NCI-H2227 (cell line): Measurements from ENCODE around the gene CIAO1.
A peak's percentile ranks its signal among the peaks of the same experiment; 100 is the strongest.
"Not testable (repeated sequence)": the region's sequence is repeated elsewhere in the genome, so short reads cannot be mapped to it uniquely, and the experiment has no call there.

Source experiments
- DNase-seq: peaks from one replicate; lab custom pipeline; 2025; ENCODE audit not compliant: unreplicated experiment; lab: John Stamatoyannopoulos, UW

Gene CIAO1

DNA sequence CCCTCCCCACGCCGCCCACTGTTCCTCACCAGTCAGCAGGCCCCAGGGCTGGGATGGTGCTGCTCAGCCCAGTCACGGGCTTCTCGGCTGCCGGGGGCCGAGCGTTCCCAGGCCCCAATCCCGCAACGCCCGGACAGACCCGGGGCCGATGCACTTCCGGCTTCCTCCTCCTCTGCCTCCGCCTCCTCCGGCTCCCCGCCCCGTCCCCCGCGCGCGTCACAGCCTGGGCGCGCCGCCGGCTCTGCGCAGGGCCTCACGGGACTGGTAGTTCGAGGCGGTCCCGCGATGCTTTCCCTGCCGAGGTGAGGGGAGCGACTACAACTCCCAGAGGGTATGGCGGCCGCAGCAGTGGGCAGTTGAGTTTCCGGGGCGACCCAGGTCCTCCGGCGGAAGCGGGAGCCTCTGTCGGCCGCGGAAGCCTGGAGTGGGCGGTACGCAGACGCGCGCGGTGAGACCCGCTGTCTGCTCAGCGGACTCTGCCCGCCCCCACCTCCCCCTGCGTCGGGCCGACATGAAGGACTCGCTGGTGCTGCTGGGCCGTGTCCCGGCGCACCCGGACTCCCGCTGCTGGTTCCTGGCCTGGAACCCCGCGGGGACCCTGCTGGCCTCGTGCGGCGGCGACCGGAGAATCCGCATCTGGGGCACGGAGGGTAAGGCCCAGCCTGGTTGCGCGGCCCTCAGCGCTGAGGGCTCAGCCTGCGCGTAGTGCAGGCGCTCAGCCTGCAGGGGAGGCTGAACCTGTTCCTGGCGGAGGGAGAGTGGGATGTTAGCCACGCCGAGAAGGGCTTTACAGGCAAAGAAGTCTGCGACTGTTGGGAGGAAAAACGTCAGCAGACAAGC lies at the start of gene CIAO1, which contains the start of gene TMEM127:
Gene CIAO1 (plus strand): TSS at position 386 of the 840 bp plus-strand sequence. CDS start 126 bp downstream, at position 512.
Gene TMEM127 (minus strand): TSS at position 158 of the 840 bp plus-strand sequence. CDS start 616 bp downstream, outside the sequence.
- peak; percentile 99 for DNase-seq

DNA sequence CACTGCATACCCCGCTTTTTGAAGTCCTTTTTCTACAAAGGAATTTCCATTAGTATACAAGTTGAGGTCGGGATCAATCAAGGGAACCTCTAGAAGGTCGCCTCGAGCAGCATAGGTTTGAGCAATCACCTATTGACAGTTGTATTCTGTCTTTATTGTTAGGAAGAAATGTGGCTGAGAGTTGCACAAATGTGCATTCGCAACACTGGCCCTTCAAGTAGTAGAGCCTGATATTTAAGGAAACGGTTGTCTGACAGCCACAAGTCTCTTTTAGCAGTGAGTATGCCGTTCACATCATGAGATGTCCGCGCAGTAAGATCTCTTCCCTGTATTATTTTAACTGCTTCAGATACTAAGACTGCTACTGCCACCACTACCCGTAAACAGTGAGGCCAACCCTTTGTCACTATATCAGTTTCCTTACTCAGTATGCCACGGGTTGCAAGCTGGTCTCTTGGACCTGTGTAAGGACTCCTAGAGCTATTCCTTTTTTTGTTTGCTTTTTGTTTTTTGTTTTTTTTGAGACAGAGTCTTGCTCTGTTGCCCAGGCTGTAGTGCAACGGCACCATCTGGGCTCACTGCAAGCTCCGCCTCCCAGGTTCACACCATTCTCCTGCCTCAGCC lies 47.4 kb upstream of the CIAO1 start:
- no peak for DNase-seq

DNA sequence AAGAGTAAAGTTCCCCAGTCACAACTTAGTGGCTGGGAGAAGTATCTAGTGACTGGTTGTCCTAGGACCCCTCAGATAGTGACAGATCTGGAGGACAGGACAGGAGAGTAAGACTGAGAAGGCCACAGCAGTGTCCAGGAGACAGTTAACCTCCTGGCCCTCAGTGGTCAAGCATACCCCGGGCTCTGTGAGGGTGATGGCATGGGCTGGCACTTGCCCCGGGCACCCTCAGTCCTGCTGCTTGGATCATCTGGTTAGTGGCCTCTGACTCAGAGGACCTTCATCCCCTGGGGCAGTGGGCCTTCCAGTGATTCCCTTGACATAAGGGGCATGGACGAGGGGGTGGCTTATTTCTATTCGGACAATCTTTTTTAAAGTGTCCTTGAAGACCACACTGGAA lies 46.1 kb upstream of the CIAO1 start:
- not testable (repeated sequence) for DNase-seq

DNA sequence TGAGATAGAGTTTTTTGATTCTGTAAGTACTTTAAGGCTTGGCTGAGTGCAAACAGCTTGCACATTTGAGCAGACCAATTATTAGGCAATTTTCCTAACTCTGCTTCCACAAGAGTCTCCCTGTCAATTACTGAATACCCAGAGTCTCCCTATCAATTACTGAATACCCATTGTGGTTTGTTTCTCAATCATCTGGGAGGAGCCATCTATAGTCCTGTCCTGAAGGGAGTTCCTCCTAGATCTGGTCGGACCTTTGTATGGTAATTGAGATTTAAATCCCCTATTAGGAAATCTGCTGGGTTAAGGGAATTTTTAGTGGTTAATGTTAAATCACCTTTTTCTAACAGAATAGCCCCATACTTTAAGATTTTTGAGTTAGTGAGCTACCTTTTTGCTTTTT lies 44.9 kb upstream of the CIAO1 start:
- not testable (repeated sequence) for DNase-seq

DNA sequence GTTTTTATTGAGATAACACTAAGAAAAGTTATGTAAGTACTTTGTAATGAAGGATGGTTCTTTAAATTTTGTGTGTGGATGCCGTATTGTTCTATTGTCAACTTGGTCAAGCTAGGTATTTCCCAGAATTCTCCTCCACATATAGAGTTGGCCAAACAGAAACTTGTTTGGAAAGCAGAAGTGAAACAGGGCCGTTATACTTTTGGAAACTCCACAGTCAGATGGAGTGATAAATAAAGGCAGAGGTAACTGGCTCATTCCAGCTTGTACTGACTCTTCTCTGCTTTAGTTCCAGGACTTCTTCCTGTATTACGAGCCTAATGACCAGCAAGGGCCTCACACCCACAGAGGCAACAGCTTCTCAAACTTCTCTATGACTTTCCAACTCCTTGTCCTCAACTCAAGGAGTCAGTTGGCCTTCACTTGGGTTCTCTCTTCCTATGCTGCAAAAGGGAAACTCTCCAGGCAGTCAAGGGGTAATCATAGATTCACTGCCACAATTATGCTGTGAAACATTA lies 41.0 kb upstream of the CIAO1 start:
- no peak for DNase-seq

DNA sequence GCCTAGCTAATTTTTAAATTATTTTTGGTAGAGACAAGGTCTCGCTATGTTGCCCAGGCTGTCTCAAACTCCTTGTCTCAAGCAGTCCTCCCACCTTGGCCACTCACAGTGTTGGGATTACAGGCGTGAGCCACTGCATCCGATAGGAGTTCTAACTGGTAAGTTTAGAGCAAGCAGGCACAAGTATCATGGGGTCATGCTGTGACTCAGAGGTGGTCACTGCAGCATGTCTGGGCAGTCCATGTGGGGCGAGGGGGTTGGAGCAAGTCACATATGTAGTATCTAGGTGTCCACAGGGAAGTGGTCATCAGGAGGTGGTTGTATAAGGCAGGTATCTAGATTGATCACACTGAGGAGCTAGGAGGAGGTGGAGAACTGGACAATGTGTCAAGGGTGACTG lies 34.7 kb upstream of the CIAO1 start:
- DNase-seq = no peak

DNA sequence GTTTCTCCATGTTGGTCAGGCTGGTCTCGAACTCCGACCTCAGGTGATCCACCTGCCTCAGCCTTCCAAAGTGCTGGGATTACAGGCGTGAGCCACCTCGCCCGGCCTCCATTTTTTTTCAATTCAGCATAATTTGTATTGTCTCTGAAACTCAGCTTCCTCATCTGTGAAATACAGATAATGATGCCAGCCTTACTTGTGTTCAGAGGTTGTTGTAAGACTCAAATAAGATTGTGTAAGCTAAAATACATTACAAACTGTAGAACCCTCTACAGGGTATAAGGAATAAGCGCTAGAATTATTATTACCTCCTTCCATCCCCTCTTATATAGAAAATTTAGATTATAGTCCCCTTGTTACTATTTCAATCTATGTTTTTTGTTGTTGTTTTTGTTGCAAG lies 32.6 kb upstream of the CIAO1 start:
- no peak for DNase-seq

DNA sequence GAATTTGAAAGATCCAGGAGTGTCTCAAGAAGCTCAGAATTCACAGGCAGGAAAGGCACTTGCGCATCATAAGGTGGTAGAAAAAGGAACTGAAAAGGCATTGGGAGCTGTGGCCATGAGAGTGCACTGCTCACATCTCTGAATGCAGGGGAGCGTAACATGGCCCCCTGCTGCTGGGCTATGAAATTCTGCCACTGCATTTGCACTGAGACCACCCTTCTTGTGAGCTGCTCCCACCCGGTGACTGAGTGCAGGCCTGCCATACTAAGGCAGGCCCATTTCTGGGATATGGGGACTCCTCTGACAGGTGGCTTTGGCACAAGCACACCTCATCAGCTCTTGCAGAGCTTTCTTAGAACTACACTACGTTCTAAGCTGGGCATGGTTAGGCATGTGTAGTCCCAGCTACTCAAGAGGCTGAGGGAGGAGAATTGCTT lies 32.1 kb upstream of the CIAO1 start:
- DNase-seq = no peak

DNA sequence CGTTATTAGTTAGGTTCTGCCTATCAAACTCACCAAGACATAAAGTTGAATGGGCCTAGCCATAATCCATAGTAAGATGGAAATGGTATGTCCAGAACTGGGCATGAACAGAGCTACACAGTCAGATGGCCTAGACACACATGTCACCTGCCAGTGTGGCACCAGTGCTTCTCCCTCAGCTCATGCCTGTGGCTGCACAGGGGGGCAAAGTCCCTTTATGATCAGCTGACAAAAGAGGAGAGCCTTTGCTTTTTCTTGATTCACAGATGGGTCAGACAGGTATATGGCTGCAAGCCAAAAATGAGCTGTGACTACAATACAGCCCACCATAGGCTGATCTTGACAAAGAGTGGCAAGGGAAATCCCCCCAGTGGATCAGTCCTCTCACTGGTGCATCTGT lies 29.1 kb upstream of the CIAO1 start:
- DNase-seq = no peak

DNA sequence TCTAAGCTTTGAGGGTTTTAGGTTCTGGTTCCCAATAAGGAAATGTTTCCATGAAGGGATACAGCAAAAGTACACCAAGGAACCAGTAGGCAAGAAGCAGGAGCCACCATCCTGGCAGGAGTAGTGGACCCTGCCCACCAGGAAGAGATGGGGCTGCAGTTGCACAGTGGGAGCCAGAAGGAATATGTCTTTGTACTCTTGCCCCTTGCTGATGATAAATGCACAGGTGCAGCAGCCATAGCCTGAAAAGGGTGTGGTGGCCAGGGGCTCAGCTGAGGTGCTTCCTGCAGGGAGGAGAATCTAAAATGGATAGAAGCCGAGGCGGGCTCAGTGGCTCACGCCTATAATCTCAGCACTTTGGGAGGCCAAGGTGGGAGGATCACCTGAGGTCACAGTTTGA lies 27.8 kb upstream of the CIAO1 start:
- DNase-seq = no peak

DNA sequence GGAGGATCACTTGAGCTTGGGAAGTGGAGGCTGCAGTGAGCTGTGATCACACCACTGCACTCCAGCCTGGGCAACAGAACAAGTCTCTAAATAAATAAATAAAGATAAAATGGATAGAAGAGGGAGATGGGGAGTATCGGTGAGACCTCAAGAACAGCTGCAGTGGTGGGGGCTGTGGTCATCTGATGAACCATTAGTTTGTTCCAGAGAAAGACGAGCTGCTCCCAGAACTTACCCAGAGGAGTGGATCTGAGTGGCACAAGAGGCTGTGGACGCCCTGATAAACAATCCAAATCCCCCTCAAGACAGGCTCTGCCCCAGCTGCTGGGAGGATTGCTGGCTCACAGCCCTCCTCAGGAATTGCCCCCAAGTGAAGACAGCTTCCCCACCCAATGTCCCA lies 26.9 kb upstream of the CIAO1 start:
- no peak for DNase-seq

DNA sequence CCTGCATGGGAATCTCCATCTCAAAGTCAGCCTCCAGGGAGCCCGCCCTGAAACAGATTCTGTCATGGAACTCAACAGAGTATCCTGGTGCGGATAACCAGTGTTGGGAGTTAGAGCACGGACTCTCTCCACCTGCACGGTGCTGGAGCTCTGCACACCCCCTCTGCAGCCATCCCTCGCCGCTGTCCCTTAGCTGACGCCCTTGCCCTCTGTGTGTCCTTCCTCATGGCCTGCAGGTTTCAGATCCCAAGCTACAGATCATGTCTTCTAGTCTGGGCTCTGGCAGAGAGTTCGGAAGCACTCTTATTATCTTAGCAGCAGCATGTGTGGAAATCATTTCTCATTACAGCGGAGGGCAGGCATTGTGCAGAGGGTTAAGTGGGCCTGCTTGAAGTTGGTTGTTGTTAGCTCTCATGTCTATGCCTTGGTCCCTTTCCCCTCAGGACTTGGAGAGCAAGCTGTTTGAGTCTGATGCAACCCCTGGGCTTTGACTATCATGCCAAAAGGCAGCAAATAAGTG lies 26.2 kb upstream of the CIAO1 start:
- peak; percentile 34 for DNase-seq

DNA sequence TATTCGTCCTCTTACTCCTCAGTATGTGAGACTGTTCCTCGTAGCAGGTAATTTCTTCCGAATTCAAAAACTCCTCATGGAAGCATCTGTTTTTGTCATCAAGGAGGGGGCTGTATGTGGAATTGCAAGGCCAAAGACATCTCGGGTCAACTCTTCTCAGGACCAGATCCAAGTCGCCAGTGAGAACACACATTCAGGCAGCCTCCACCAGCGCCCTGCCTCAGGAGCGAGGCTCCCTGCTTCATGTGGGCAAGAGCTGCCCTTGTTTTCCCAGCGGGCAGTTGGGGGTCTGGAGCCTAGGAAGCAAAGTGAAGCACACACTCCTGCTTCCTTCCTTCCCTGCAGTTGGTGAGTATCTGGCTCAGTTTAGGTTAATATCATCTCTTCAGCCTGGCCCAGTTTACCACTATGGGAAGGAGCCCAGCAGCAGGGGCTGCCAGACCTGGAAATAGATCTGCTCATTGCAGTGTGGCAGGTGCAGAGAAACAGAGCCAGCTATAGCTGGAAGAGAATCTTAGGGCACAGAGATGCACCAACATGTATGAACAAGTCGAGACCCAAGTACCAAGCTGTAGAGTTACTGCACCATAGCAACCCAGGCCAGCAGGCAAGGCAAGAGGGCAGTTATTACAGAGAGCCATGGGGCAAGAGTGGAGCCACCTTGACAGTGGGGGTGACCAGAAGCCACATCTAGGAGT lies 25.5 kb upstream of the CIAO1 start:
- DNase-seq = no peak

DNA sequence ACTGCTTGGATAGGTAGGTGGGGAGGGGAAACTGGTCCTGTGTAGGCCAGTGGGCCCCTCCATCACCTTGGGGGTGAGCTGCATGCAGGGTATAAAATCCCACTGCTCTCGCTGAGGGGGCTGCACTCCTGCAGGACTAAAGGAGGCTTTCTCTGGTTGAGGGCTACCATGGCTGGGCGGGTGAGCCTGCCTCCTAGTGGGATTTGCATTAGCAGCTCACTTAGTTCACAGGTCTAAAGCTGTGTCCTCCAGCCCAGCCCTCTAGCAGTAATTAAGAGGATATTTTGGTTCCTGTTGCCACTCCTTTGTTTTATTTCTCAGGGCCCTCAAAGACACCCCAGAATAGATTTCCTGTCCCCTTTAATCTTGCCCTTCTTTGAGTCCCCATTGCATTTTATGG lies 24.8 kb upstream of the CIAO1 start:
- DNase-seq = no peak

DNA sequence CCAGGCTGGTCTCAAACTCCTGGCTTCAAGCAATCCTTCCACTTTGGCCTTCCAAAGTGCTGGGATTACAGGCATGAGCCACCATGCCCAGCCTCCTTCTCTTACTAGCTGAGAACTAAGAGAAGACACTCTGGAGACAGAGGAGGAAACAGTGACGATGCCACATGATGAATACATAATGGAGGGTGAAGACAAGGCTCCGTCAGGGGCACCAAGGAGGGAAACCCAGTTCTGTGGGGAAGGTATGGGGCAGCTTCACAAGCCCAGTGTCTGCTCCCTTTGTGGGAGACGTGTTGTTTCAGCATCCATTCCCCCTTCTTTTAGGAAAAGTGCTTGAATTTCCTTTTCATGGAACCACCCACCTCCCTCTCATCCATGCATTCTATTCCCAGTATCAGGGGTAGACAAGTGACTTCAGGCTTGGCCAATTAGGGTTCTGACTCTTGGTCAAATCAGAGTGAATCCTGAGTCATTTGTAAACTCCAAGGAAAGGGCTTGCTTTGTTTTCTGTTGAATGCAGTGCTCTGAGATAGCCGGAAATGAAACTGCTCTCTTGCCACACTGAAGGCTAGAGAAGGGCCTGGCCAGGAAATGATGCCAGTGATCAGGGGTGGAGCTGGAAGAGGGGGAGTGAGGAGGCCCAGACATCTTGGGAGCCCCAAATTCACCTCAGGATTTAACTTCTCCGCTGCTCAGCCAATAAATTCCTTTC lies 24.0 kb upstream of the CIAO1 start:
- DNase-seq = no peak

DNA sequence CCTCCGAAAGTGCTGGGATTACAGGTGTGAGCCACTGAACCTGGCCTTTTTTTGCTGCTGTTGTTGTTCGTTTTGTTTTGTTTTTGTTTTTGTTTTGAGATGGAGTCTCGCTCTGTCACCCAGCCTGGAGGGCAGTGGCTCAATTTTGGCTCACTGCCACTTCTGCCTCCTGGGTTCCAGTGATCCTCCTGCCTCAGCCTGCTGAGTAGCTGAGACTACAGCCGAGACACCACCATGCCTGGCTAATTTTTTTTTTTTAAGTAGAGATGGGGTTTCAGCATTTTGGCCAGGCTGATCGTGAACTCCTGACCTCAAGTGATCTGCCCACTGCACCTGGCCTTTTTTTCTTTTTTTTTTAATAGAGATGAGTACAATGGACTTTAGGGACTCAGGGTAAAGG lies 22.2 kb upstream of the CIAO1 start:
- no peak for DNase-seq

DNA sequence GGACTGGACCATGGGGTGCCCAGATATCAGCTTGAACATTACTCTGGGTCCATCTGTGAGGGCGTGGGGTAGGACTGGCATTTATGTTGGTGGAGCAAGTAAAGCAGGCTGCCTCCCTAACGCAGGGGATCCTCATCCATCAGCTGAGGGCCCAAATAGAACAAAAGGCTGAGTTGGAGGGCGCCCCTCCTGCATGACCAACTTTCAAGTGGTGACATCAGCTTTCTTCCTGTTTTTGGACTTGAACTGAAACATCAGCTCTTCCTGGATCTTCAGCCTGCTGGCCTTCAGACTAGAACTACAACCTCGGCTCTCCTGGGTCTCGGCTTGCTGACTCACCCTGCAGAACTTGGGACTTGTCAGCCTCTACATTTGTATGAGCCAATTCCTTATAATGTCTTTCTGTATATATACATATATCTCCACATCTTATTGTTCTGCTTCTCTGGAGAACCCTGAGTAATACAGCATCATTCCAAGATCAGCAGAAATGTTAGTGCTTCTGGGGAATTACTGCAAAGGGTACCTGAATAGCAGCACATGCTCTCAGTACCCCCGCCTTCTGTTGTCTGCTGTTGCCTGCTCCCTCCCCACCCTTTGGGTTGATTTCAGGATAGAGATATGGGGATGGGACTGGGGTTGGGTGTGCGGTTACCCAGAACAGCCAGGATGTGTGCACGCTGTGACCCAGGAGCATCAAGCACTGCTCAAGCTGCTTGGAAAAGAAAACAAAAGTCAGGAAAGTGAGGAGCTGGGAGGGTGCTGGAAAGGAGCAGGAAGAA lies 20.2 kb upstream of the CIAO1 start:
- no peak for DNase-seq

DNA sequence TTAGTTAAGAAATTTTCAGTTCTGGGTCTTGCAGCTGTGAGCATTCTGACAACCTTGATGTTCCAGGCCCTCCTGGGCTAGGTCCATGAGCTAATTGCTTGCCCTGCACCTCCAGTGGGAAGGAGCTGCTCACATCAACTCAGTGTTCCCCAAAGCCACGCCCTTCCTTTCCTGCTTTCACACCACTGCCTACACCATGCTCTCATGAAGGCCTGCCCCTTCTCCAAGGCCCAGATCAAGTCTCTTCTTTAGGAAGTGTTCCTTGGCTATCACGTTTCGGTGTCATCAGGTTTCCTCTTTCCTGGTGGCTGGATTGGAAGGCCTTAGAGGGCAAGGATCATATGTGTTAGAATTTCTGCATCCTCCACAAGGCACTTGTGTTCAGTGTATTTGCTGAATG lies 19.0 kb upstream of the CIAO1 start:
- DNase-seq = no peak

DNA sequence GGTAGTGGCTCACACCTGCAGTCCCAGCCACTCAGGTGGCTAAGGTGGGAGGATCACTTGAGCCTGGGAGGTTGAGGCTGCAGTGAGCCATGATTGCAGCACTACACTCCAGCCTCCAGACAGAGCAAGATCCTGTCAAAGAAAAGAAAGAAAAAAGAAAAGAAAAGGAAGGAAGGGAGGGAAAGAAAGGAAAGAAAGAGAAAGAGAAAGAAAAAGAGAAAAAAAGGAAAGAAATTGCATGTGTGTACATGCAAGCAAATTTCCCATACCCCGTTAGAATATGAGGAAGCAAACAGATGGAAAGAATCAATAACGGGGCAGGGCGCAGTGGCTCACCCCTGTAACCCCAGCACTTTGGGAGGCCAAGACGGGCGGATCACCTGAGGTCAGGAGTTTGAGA lies 18.1 kb upstream of the CIAO1 start:
- DNase-seq = no peak

DNA sequence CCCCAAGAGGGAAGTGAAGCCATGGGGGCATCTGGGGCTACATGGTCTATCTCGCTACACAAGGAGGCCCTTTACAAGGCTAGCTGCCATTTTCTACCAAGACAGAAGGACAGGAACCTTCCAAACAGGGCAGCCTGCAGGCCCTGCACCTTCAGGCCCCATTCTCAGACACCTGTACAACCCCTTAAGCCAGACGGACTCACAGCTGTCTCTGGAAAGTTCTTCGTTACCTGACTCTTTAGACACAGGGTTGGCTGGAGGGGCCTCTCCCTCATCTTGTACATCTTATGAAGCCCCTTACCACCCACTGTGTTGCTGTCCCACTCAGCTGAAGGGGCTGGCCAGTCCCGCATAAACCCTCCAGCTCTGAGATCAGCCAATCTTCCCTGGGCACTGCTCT lies 17.4 kb upstream of the CIAO1 start:
- DNase-seq = no peak
